Measurements from ENCODE around the gene TMEM63B.

DNA sequence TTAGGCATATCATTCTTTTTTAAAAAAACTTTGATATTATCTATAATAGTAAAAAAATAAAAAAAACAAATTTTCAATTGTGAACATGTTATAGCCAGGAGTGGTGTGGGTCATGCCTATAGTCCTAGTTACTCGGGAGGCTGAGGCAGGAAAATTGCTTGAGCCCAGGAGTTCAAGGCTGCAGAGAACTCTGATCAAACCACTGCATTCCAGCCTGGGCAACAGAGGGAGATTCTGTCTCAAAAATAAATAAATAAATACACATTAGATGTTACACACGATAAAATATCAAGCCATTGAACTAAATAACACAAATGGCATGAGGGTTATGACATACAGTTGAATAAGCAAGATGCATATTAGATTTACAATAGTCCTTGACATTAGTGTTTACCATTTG, 61.5 kb downstream of the TMEM63B start:
- TF ChIP-seq, protein P1, sequence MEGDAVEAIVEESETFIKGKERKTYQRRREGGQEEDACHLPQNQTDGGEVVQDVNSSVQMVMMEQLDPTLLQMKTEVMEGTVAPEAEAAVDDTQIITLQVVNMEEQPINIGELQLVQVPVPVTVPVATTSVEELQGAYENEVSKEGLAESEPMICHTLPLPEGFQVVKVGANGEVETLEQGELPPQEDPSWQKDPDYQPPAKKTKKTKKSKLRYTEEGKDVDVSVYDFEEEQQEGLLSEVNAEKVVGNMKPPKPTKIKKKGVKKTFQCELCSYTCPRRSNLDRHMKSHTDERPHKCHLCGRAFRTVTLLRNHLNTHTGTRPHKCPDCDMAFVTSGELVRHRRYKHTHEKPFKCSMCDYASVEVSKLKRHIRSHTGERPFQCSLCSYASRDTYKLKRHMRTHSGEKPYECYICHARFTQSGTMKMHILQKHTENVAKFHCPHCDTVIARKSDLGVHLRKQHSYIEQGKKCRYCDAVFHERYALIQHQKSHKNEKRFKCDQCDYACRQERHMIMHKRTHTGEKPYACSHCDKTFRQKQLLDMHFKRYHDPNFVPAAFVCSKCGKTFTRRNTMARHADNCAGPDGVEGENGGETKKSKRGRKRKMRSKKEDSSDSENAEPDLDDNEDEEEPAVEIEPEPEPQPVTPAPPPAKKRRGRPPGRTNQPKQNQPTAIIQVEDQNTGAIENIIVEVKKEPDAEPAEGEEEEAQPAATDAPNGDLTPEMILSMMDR (IDR thresholded peaks at IDR 0.05): no peak
- TF ChIP-seq POLR2A (IDR thresholded peaks at IDR 0.05): no peak
